HL-60 (cell line): Measurements from ENCODE around the gene OPN5.

ENCODE experiments used
- DNase-seq, 2 experiments: peaks; one replicate each; pipeline ENCODE4 v3.0.0-alpha.2; 2010 to 2020; ENCODE audit warnings: low read depth in 1 of 2, low spot score in 1 of 2
- H3K27ac ChIP-seq: fragments of 250-450 bp; sonication (Bioruptor Pico); replicated peaks from 2 replicates; pipeline ENCODE4 v1.5.1; 2020; ENCODE audit warnings: mild to moderate bottlenecking, moderate library complexity
- H3K27me3 ChIP-seq: fragments of 250-450 bp; sonication (Bioruptor Pico); 2 replicates; pipeline ENCODE4 v1.5.1; 2021; ENCODE audit warnings: mild to moderate bottlenecking, moderate library complexity; ENCODE audit not compliant: insufficient read depth, poor library complexity, severe bottlenecking
- H3K4me3 ChIP-seq: replicated peaks from 2 replicates; pipeline ENCODE4 v1.5.1; 2011; ENCODE audit warnings: mild to moderate bottlenecking, control low read depth, low read length; ENCODE audit not compliant: insufficient read depth
- GABPA ChIP-seq: IDR thresholded peaks from 2 replicates; pipeline ENCODE4 v1.6.1; 2012; ENCODE audit warnings: low read depth
- POLR2AphosphoS5 ChIP-seq: IDR thresholded peaks from 2 replicates; pipeline ENCODE4 v1.6.1; 2012; ENCODE audit warnings: low read depth
- REST ChIP-seq: IDR thresholded peaks from 2 replicates; pipeline ENCODE4 v1.6.1; 2012; ENCODE audit warnings: low read depth; ENCODE audit not compliant: insufficient replicate concordance
- SPI1 ChIP-seq: IDR thresholded peaks from 2 replicates; pipeline ENCODE4 v1.6.1; 2012; ENCODE audit warnings: low read depth, mild to moderate bottlenecking, borderline replicate concordance
- TF ChIP-seq, protein P1 (sequence below): IDR thresholded peaks from one replicate; pipeline ENCODE4 v1.5.1; 2011; ENCODE audit warnings: low read length, control low read depth, inconsistent platforms; ENCODE audit not compliant: insufficient read depth

OPN5 gene

GRCh38 chr6:47817749-47818148 lies 35.9 kb downstream of the OPN5 start:
- H3K27me3 ChIP-seq = no peaks in the 10 kb centered on the region
- H3K4me3 ChIP-seq = no peak overlapping the region
- no peak overlapping the region for H3K27ac ChIP-seq
- TF ChIP-seq SPI1 (no peak), GABPA (no peak), POLR2AphosphoS5 (no peak), REST (no peak)
- TF ChIP-seq, protein P1, sequence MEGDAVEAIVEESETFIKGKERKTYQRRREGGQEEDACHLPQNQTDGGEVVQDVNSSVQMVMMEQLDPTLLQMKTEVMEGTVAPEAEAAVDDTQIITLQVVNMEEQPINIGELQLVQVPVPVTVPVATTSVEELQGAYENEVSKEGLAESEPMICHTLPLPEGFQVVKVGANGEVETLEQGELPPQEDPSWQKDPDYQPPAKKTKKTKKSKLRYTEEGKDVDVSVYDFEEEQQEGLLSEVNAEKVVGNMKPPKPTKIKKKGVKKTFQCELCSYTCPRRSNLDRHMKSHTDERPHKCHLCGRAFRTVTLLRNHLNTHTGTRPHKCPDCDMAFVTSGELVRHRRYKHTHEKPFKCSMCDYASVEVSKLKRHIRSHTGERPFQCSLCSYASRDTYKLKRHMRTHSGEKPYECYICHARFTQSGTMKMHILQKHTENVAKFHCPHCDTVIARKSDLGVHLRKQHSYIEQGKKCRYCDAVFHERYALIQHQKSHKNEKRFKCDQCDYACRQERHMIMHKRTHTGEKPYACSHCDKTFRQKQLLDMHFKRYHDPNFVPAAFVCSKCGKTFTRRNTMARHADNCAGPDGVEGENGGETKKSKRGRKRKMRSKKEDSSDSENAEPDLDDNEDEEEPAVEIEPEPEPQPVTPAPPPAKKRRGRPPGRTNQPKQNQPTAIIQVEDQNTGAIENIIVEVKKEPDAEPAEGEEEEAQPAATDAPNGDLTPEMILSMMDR = no peak
- no peak for DNase-seq

DNA sequence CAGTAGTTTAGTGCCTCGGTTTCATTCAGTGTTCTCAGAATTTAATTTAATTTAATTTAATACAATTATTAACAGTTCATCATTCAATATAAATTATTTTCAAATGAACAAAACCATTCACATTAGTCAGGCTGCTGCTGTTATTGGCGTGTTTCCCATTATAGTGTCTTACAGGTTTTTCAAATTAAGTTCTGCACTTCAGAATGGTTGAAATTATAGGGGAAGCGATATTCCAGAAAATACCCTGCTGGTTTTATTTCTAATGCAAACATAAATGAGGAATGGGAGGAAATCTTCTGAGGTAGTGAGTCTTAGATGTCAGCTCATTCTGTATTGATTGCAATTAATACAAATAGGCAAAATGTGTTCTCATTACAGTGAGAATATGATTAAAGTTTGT lies 37.6 kb downstream of the OPN5 start:
- H3K27me3 ChIP-seq = no peaks in the 10 kb centered on the region
- no peak overlapping the region for H3K4me3 ChIP-seq
- H3K27ac ChIP-seq = no peak overlapping the region
- no peak for TF ChIP-seq REST
- no peak for TF ChIP-seq GABPA
- TF ChIP-seq SPI1 = no peak
- no peak for TF ChIP-seq POLR2AphosphoS5
- TF ChIP-seq, protein P1 = no peak
- DNase-seq = no peak

- DNase-seq = no peak
- Histone ChIP-seq H3K27ac (no peak overlapping the region), H3K4me3 (no peak overlapping the region), H3K27me3 (no peaks in the 10 kb centered on the region)
- TF ChIP-seq REST (no peak), POLR2AphosphoS5 (no peak), GABPA (no peak), SPI1 (no peak)
- TF ChIP-seq, protein P1 = no peak
Measured at GRCh38 chr6:47822856-47823554, 41.2 kb downstream of the OPN5 start.
